NCI-H1092 (cell line): ENCODE measurements around the gene RPS16.

Experiments used
- DNase-seq: peaks from one replicate; lab custom pipeline; 2025; lab: John Stamatoyannopoulos, UW

RPS16 gene

GRCh38 chr19:39449116-39449797, 13.5 kb upstream of the RPS16 start:
- no peak for DNase-seq

DNA sequence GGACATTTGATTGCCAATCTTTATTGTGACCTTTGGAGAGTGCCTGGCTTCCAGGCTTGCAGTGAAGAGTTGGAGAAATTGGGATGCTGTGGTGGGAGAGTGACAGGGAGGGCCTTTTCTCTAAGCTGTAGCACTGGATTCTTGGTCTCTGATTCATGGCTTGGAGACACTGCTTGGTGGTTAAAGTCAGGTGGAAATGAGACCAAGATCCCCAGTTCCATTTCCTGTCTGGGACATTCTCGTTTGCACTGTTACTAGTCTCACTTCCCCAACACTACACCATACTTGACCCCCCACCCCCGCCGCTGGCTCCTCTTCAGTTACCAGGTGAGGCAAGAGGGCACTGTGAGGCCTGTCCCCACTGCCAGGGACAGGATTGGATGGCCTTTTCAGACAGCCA, 12.5 kb upstream of the RPS16 start:
- no peak for DNase-seq

DNA sequence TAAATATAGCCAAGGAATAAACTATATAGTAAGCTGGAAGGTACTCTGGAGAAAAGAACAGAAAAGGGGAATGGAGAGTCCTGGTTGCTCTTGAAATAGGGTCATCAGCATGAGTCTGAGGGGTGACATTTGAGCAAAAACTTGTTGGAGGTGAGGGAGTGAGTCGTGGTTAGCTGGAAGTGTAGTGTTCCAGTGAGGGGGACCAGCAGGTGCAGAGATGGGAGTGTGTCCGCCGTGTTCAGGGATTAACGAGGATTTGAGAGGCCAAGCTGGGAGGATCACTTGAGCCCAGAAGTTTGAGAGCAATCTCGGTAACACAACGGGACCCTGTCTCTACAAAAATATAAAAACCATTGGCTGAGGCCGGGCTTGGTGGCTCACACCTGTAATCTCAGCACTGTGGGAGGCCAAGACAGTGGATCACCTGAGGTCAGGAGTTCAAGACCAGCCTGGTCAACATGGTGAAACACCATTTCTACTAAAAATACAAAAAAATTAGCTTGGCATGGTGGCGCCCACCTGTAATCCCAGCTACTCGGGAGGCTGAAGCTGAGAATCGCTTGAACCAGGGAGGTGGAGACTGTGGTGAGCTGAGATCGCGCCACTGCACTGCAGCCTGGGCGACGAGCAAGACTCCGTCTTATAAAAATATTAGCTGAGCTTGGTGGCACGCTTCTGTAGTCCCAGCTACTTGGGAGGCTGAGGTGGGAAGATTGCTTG, 10.8 kb upstream of the RPS16 start:
- no peak for DNase-seq

DNA sequence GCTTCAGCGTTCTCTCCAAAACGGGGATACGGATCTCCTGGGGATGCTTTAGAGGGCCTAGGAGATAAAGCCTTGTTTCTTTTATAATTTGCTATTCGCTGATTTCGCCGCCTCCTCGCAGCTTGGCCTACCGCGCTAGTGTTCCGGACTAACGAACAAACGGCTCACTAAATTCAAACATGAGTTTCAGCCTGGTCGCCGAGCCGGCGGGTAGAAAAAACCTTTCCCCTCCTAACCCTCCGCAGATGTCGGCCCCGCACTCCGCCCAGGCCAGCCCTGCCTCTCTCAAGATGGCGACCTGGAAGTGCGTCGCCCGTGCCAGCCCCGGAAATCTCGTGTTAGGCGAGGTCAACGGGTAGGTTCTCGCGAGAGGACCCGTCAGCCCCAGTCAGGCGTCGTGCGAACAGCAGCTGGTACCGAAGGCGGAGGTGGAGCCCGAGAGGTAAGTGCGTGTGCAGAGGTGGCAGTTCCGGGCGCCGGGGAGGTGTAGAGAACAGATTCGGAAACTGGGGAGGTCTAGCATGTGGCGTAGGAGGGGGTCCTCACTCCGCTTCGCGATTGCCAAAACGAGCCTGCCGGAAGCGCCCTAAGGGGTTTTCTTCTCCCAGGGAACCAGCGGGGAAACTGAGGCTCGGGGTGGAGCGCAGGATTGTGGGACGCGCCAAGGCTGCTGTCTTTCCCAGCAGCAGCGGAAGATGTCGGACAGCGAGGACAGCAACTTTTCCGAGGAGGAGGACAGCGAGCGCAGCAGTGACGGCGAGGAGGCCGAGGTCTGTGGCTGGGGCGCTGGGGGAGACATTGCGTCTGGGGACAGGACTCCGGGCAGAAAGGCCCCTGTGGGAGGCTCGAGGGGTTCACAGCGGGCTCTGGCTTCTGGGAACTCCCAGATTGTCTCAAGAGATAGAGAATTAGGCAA, 9.7 kb upstream of the RPS16 start, which contains the start of gene SUPT5H:
Gene SUPT5H, plus strand, starts transcription at position 387 of the 916 bp plus-strand sequence. Its CDS starts 309 bp downstream, at position 696.
- peak; percentile 94 for DNase-seq

DNA sequence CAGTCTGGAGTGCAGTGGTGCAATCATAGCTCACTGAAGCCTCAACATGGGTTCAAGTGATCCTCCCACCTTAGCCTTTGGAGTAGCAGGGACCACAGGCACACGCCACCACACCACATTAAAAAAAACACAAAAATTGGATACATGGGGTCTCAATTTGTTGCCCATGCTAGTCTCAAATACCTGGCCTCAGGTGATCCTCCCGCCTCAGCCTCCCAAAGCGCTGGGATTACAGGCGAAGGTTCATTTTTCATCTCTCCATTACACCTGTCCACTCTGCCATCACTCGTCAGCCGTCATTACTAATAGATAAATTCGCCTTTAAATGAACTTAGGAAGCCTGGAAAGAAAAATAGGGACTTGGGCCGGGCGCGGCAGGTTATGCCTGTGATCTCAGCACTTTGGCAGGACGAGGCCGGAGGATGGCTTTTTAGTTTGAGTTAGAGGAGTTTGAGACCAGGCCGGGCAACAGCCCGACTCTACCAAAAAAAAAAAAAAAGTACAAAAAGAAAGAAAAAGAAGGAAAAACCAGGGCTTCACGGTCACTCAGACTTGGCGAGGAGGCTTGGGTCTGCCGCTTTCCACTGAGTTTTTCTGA, 8.9 kb upstream of the RPS16 start:
- DNase-seq, result no peak

GRCh38 chr19:39438270-39438934, 2.7 kb upstream of the RPS16 start:
- no peak for DNase-seq

DNA sequence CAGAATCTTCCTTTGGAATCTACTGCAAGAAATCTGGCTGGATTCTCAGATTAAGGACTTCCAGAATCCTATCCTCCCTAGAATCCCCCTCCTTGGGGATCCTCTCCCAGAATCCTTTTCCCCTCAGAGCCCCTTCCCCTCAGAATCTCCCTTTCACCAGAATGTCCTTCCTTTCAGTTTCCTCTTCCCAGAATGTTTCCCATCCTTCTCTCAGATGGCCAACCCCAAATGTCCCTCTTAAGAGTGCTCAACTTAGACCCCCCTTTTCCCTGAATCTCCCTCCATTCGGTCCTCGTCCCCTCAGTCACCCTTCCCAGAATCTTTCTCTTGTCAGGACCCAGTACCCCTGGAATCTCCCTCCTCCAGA, 584 bp upstream of the RPS16 start:
- no peak for DNase-seq

DNA sequence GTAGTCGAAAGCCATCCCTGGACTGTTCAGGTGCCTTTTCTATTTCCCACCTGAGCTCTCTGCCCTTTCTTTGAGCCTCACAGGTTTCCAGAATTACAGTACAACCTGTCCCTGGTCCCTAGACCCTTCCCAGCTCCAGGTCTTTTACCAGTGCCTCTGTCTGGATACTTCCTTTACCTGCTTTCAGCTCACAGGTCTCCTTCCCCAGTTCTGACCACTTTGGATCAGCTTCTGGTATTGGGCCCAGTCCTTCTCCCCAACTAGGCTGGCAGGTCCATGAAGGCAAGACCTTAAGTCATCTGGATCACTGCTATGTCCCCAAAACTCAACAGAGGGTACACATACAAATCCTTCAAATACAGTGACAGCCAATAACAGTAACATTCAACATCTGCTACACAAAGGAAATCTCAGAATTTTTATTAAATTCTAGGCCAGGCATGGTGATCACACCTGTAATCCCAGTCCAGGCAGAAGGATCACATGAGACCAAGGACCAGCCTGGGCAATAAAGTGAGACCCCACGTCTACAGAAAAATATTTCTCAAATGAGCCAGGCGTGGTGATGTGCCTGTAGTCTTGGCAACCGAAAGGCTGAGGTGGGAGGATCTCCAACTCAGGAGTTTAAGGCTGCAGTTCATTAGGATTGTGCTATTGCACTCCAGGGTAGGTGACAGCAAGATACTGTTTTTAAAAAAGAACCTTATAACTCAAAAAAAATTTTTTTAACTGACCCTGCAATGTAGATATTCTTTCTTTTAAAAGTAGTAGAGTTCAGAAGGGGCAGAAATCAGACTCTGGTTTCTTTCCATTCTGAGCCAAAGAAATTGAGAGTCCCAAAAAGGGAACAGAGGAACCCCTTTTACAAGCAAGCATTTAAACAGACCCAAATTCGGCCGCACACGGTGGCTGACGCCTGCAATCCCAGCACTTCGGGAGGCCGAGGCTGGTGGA, 1.3 kb downstream of the RPS16 start:
- no peak for DNase-seq

GRCh38 chr19:39433480-39434079, 2.2 kb downstream of the RPS16 start:
- DNase-seq, result no peak

- DNase-seq, result no peak
These were observed 3.1 kb downstream of the RPS16 start for GRCh38 chr19:39432677-39433025.

DNA sequence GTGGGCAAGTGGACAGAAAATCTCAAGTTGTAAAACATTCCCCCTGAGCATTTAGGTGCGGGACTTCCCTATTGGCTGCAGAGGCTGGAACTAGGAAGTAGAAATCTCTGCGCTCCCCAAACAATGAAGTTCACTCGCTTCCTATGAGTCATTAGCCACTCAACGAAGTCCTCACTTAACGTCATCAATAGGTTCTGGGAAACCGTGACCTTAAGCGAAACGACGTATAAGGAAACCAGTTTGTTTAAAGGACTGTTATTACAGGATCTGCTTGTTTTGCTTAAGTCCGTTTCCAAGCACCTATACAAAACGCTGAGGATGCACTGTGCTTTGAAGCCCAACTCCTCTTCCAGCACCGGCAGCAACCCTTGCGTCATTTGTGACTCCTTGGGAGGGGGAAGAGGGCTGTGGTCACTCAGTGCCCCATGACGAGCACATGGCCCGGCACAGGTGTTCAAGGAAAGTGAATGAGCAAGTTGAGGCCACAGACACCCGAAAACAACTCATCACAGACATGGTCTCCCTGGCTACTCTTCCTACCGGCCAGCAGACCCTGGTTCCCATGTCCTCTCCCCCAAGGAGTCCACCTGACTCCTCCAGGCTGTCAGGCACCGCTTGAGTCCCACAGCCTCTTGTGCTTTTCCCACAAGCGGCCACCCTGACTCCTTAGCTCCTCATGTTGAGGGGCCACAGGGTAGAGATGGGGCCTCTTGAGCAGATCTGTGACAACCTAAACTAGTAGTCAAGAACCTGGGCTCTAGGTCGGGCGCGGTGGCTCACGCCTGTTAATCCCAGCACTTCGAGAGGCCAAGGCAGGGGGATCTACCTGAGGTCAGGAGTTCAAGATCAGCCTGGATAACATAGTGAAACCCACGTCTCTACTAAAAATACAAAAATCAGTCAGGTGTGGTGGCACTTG, 4.8 kb downstream of the RPS16 start:
- DNase-seq, result no peak

GRCh38 chr19:39428283-39429112, 7.3 kb downstream of the RPS16 start:
- no peak for DNase-seq

DNA sequence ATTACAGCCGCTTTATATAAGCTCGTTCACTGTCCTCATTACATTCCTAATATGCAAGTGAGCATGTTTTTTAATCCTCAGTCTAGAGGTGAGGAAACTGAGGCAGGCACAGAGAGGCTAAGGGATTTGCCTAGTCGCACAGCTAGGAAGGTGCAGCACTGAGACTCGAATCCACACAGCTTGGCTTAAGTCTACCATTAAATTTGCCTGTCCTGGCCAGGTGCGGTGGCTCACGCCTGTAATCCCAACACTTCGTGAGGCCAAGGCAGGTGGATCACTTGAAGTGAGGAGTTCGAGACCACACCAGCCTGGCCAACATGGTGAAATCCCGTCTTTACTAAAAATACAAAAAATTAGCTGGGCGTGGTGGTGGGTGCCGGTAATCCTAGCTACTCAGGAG, 8.0 kb downstream of the RPS16 start:
- no peak for DNase-seq

DNA sequence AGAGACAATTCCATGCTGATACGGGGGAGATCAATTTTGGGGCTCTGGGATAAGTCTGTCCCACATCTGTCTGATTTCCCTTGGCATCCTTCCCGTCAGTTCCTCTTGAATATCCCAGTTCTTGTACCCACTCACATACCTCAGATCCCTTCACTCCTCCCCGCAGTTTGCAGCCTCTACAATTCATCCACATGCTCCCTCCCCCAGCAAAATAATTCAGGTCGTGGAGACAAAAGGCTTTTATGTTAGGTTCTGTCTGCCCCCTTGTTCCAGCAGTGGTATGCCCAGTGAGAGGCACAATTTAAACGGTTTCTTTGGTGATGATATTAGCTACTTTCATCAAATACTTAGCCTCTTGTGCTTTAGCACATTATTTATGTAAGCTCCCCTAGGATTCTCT, 9.6 kb downstream of the RPS16 start:
- no peak for DNase-seq

- no peak for DNase-seq
These were observed 10.0 kb downstream of the RPS16 start for GRCh38 chr19:39425744-39426143.

DNA sequence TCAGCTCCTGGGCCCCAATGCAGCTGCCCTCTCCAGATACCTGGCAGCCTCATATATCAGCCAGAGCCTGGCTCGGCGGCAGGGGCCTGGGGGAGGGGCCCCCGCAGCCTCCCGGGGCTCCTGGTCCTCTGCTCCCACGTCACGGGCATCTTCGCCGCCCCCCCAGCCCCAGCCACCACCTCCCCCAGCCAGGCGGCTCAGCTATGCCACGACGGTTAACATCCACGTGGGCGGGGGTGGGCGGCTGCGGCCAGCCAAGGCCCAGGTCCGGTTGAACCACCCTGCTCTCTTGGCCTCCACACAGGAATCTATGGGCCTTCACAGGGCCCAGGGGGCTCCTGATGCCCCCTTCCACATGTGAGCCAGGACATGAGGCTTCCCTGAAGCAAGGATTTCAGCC, 10.8 kb downstream of the RPS16 start:
- no peak for DNase-seq

DNA sequence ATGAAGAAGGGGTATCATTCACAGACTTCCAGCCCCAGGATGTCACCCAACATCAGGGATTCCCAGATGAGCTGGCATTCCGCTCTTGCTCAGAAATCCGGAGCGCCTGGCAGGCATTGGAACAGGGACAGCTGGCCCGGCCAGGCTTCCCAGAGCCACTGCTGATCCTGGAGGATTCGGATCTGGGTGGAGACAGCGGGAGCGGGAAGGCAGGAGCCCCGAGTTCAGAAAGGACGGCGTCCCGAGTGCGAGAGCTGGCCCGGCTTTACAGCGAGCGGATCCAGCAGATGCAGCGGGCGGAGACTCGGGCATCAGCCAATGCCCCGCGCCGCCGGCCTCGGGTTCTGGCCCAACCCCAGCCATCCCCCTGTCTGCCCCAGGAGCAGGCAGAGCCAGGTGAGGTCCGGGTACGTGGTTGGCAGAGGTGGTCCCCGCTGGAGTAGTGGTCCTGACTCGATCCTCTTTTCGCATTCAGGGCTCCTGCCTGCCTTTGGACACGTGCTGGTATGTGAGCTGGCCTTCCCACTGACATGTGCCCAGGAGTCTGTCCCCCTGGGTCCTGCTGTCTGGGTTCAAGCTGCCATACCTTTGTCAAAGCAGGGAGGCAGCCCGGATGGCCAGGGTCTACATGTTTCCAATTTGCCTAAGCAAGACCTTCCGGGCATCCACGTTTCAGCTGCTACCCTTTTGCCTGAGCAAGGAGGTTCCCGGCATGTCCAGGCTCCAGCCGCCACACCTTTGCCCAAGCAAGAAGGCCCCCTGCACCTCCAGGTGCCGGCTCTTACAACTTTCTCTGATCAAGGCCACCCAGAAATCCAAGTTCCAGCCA, 12.3 kb downstream of the RPS16 start:
- no peak for DNase-seq
